ENCODE results near the gene OMP. TPM values are rescaled to one million over a fixed set of nuclear protein-coding genes. Genes with fewer than 3 reads are reported as not detected.

The OMP gene
- total and polyA plus RNA-seq, 2 of the 4 experiments (the other 2 are of a cell fraction), result 0.27 TPM; not detected in 1

DNA sequence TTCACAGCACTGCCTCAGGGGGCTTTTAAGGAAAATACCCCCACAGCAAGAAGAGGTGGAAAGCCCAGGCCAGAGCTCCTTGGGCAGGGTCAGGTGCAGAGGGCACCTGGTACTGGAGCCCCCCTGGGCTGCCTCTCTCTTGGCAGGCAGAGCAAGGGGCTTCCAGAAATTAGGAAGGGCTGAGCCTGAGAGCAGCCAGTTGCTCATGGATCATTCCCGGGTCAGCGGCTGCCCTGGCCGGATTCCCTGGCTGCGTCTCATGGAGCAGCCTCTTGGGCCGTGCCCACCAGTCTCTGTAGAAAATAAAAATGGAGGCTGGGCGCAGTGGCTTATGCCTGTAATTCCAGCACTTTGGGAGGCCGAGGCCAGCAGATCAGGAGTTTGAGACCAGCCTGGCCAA is 10.3 kb upstream of the OMP start:
- Histone ChIP-seq H3K4me2 (ENCODE audit: low read depth, low read length) (no peak overlapping the region), H2AFZ (replicated peaks; ENCODE audit: low read length, poor library complexity) (no peak overlapping the region), H3K4ac (ENCODE audit: low read depth, low read length) (no peak overlapping the region), H2BK5ac (ENCODE audit: low read depth, low read length, poor library complexity, severe bottlenecking) (no peak overlapping the region), H3K9me3 (ENCODE audit: control insufficient read depth, insufficient read depth, low read length) (no peaks in the 10 kb centered on the region), H2BK15ac (ENCODE audit: low read depth, low read length) (no peak overlapping the region), H3K79me1 (ENCODE audit: low read depth in 1 of 2, low read length in 2 of 2) (no peaks in the 10 kb centered on the region; a peak in 1 of 4 replicates), H3K4me1 (ENCODE audit: control insufficient read depth, insufficient read depth, low read length) (no peaks in the 10 kb centered on the region), H3K36me3 (ENCODE audit: control insufficient read depth, insufficient read depth, low read length) (peaks cover 2% of the 10 kb centered on the region), H4K8ac (ENCODE audit: low read depth in 2 of 2, low read length in 2 of 2) (no peak overlapping the region), H3K14ac (replicated peaks; ENCODE audit: low read depth, low read length) (no peak overlapping the region), H4K20me1 (ENCODE audit: insufficient read depth, low read length) (peaks cover 19% of the 10 kb centered on the region), H2BK120ac (ENCODE audit: low read depth, low read length) (no peak overlapping the region), H3K56ac (ENCODE audit: extremely low read depth, insufficient read depth, low read length) (no peak overlapping the region), H3K9me1 (ENCODE audit: insufficient read depth, low read length) (no peaks in the 10 kb centered on the region), H3K4me3 (ENCODE audit: insufficient read depth, low read depth, low read length) (no peak overlapping the region), H4K91ac (ENCODE audit: insufficient read depth, low read depth, low read length) (no peak overlapping the region), H3K27me3 (ENCODE audit: control insufficient read depth, insufficient read depth, low read length) (no peaks in the 10 kb centered on the region), H3K9ac (ENCODE audit: low read depth, low read length) (no peak overlapping the region), H2AK5ac (ENCODE audit: low read depth, low read length) (no peak overlapping the region), H4K5ac (ENCODE audit: low read depth, low read length) (no peak overlapping the region), H2AK9ac (replicated peaks; ENCODE audit: low read depth, low read length, poor library complexity) (no peak overlapping the region), H2BK20ac (ENCODE audit: low read depth, low read length) (no peak overlapping the region), H3K18ac (ENCODE audit: low read depth, low read length) (no peak overlapping the region), H3K27ac (ENCODE audit: insufficient read depth, low read length) (no peak overlapping the region), H3K23ac (ENCODE audit: low read depth, low read length) (no peak overlapping the region)
- TF ChIP-seq RCOR1 (IDR thresholded peaks at IDR 0.05; ENCODE audit: insufficient replicate concordance, low read length) (no peak), SMC3 (IDR thresholded peaks at IDR 0.05; ENCODE audit: low read depth, low read length) (no peak), RFX5 (IDR thresholded peaks at IDR 0.05; ENCODE audit: low read depth, low read length) (no peak), RAD21 (IDR thresholded peaks at IDR 0.05; ENCODE audit: low read length) (no peak), CHD1 (IDR thresholded peaks at IDR 0.05; ENCODE audit: low read depth, low read length) (no peak), FOS (IDR thresholded peaks at IDR 0.05; ENCODE audit: low read depth, low read length) (no peak), MXI1 (IDR thresholded peaks at IDR 0.05; ENCODE audit: borderline replicate concordance, low read depth, low read length) (no peak), MAZ (IDR thresholded peaks at IDR 0.05; ENCODE audit: borderline replicate concordance, low read depth, low read length) (no peak), BHLHE40 (IDR thresholded peaks at IDR 0.05; ENCODE audit: low read depth, low read length) (no peak), NFE2L2 (IDR thresholded peaks at IDR 0.05; ENCODE audit: low read depth, low read length) (no peak), MAFK (IDR thresholded peaks at IDR 0.05; ENCODE audit: low read depth, low read length) (no peak), POLR2A (IDR thresholded peaks at IDR 0.05; ENCODE audit: low read depth, low read length) (no peak), CEBPB (IDR thresholded peaks at IDR 0.05; ENCODE audit: low read depth, low read length) (no peak)
- TF ChIP-seq, protein P1, sequence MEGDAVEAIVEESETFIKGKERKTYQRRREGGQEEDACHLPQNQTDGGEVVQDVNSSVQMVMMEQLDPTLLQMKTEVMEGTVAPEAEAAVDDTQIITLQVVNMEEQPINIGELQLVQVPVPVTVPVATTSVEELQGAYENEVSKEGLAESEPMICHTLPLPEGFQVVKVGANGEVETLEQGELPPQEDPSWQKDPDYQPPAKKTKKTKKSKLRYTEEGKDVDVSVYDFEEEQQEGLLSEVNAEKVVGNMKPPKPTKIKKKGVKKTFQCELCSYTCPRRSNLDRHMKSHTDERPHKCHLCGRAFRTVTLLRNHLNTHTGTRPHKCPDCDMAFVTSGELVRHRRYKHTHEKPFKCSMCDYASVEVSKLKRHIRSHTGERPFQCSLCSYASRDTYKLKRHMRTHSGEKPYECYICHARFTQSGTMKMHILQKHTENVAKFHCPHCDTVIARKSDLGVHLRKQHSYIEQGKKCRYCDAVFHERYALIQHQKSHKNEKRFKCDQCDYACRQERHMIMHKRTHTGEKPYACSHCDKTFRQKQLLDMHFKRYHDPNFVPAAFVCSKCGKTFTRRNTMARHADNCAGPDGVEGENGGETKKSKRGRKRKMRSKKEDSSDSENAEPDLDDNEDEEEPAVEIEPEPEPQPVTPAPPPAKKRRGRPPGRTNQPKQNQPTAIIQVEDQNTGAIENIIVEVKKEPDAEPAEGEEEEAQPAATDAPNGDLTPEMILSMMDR (conservative IDR thresholded peaks at IDR 0.05; ENCODE audit: low read depth, low read length), result no peak
- TF ChIP-seq, protein P2, sequence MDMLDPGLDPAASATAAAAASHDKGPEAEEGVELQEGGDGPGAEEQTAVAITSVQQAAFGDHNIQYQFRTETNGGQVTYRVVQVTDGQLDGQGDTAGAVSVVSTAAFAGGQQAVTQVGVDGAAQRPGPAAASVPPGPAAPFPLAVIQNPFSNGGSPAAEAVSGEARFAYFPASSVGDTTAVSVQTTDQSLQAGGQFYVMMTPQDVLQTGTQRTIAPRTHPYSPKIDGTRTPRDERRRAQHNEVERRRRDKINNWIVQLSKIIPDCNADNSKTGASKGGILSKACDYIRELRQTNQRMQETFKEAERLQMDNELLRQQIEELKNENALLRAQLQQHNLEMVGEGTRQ (IDR thresholded peaks at IDR 0.05; ENCODE audit: low read depth, low read length), result no peak
- TF ChIP-seq, protein P3, sequence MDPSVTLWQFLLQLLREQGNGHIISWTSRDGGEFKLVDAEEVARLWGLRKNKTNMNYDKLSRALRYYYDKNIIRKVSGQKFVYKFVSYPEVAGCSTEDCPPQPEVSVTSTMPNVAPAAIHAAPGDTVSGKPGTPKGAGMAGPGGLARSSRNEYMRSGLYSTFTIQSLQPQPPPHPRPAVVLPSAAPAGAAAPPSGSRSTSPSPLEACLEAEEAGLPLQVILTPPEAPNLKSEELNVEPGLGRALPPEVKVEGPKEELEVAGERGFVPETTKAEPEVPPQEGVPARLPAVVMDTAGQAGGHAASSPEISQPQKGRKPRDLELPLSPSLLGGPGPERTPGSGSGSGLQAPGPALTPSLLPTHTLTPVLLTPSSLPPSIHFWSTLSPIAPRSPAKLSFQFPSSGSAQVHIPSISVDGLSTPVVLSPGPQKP (IDR thresholded peaks at IDR 0.05; ENCODE audit: borderline replicate concordance, low read depth, low read length), result no peak
- ChIA-PET POLR2A (ENCODE audit: unreplicated experiment) (no interaction called here), CTCF (interaction anchor here (2.9 kb wide), 1 partner anchor 45 kb away, joined by 21 read pairs; no protein-coding TSS in a partner anchor)
- WGBS, 2 experiments (ENCODE audit: extremely low coverage in 2 of 2, insufficient read length in 1 of 2), result 93% methylated on average over 2 of the region's 7 CpGs; no CpG with 5 or more reads in 1 of the 2 experiments
- intact Hi-C loops (cut with micrococcal nuclease), result no loop called here
- BruUV-seq (replicated peaks), result no TSS peak
- in situ Hi-C loops (cut with MboI; ENCODE audit: low sequenced_read_pairs), result loop anchor here (5.0 kb wide), 1 partner anchor 45 kb away; no protein-coding TSS in a partner anchor
- no peak for DNase-seq
- no peak for ATAC-seq (ENCODE audit: low read depth)
- dilution Hi-C loops (cut with HindIII; ENCODE audit: low sequenced_read_pairs, unreplicated experiment), result no loop called here

All from IMR-90 (cell line).